ENCODE data around the gene BLOC1S5.

BLOC1S5 gene, protein sequence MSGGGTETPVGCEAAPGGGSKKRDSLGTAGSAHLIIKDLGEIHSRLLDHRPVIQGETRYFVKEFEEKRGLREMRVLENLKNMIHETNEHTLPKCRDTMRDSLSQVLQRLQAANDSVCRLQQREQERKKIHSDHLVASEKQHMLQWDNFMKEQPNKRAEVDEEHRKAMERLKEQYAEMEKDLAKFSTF

DNA sequence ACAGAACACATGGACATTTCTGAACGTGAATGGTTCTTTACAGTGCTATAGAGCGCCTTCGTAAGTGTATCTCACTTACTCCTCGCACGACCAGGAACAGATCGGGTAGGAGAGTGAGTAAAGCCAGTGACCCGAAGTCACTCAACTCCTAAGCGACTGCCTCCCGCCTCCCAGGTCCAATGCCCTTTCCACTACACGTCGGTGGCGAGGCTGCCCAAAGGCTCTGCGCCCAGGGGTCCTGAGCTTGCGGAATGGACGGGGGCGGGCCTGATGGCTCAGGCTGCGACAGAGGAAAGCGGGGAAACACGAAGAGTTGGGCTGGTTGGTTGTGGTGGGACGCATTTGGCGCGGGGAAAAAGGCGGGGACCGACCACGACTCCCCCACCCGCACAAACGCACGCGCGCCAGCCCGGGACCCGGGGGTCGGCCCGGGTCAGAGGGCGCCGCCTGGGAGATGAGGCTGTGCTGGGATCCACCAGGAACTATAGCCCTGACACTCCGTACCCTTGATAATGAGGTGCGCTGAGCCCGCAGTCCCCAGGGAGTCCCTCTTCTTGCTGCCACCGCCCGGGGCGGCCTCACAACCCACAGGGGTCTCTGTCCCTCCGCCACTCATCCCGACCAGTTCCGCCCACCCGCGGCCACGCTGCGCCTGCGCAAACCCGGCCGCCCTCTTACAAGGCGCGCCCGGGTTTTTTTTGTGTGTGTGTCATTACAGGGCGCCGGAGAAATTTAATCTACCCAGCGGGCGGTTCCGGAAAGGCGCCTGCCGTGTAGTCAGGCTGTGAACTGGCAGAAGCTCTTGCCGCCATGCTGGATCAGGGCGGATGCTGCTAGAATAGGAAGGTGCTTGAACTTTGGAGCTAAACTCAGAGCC, at the start of gene BLOC1S5:
TSS of gene BLOC1S5 (minus strand) at position 629 of the 877 bp plus-strand sequence. CDS start at position 616, 13 bp downstream.
- TF ChIP-seq, protein P1, sequence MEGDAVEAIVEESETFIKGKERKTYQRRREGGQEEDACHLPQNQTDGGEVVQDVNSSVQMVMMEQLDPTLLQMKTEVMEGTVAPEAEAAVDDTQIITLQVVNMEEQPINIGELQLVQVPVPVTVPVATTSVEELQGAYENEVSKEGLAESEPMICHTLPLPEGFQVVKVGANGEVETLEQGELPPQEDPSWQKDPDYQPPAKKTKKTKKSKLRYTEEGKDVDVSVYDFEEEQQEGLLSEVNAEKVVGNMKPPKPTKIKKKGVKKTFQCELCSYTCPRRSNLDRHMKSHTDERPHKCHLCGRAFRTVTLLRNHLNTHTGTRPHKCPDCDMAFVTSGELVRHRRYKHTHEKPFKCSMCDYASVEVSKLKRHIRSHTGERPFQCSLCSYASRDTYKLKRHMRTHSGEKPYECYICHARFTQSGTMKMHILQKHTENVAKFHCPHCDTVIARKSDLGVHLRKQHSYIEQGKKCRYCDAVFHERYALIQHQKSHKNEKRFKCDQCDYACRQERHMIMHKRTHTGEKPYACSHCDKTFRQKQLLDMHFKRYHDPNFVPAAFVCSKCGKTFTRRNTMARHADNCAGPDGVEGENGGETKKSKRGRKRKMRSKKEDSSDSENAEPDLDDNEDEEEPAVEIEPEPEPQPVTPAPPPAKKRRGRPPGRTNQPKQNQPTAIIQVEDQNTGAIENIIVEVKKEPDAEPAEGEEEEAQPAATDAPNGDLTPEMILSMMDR (IDR thresholded peaks at IDR 0.05; ENCODE audit: insufficient read depth, low read length, missing control alignments) = peak; percentile 8
- ChIA-PET POLR2A (interaction anchor here (0.9 to 1.4 kb wide), 2 partner anchors 16 to 333 kb away, joined by 3 read pairs; no protein-coding TSS in a partner anchor), CTCF (interaction anchor here (0.6 to 2.3 kb wide), 5 partner anchors 21 to 341 kb away, joined by 3 to 14 read pairs (median 3); no protein-coding TSS in a partner anchor)
- H3K4me3 ChIP-seq (ENCODE audit: low read depth, low read length) = peak within 1 kb of the TSS; percentile 93
- peak; percentile 79 for DNase-seq (ENCODE audit: low read depth, low spot score)

DNA sequence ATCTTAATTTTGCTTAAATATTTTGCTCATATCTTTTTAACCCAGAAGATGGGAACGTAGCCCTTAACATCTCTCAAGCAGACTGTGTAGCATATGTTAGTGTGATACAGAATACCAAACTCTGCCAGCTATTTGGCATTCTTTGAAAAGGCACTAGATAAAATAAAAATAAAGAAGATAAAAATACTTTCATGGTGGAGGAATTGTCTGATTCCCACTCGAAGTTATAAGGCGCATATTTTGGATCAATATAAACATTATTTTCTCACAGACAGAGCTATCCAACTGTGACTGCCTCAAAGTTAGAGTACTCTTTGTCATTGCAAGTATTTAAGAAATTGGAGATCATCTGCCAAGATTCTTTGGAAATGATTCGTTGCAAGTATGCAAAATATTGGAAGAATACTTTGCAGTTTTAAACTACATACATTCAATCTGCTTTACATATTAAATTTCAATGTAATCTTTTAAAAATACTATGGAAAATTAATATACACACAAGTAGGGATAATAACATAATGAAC, 49.0 kb upstream of the BLOC1S5 start:
- ChIA-PET CTCF (interaction anchor here (1.6 to 2.3 kb wide), 2 partner anchors 18 to 107 kb away, joined by 11 read pairs; no protein-coding TSS in a partner anchor), POLR2A (interaction anchor here (1.3 kb wide), 1 partner anchor 11 kb away, joined by 4 read pairs; the partner anchor contains the start of gene EEF1E1)
- TF ChIP-seq, protein P1 (IDR thresholded peaks at IDR 0.05; ENCODE audit: insufficient read depth, low read length, missing control alignments) = no peak
- peak; percentile 23 for DNase-seq (ENCODE audit: low read depth, low spot score)
- no peak overlapping the region for H3K4me3 ChIP-seq (ENCODE audit: low read depth, low read length)

DNA sequence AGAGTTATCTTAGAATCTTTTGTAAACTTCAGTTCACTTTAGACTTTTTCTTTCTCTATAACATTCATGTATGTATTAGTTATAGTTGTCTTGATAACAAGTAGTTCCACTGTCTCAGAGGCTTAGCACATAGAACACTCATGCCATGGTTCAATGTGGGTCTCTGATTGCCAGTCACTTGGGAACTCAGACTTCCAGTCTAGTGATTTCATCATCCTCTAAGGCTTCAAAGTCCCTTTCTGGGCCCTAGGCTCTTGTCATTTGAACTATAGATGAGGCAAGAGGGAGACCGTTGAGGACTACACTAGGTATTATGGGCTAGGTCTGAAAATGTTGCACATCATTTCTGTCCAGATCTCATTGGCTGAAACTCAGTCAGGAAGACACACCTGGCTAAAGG, 46.5 kb upstream of the BLOC1S5 start:
- ChIA-PET POLR2A (interaction anchor here (0.6 kb wide), 1 partner anchor 383 kb away, joined by 3 read pairs; no protein-coding TSS in a partner anchor), CTCF (interaction anchor here (0.8 to 1.1 kb wide), 2 partner anchors 21 to 108 kb away, joined by 3 to 4 read pairs; no protein-coding TSS in a partner anchor)
- no peak overlapping the region for H3K4me3 ChIP-seq (ENCODE audit: low read depth, low read length)
- no peak for DNase-seq (ENCODE audit: low read depth, low spot score)
- TF ChIP-seq, protein P1 (IDR thresholded peaks at IDR 0.05; ENCODE audit: insufficient read depth, low read length, missing control alignments) = no peak

DNA sequence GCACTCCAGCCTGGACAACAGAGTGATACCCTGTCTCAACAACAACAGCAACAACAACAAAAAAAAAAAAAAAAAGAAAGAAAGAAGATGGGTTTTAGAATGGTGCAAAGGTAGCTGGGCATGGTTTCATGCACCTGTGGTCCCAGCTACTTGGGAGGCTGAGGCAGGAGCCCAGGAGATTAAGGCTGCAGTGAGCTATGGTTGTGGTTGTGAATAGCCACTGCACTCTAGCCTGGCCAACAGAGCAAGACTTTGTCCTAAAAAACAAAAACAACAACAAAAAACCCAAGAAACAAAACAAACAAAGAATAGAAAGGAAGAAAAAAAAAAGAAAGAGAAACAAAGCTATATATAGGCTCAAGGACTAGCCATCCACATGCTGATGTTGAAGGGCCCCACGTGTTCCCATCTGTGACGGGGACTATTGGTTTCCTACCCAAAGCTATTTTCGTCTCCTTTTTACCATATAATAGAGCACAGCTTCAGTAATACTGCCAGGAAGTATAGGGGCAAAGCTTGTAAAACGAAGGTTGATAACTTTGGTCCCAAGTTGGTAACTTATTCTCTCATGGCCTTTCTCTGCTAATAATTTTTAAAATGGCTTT, 46.0 kb upstream of the BLOC1S5 start:
- TF ChIP-seq, protein P1 (IDR thresholded peaks at IDR 0.05; ENCODE audit: insufficient read depth, low read length, missing control alignments) = no peak
- H3K4me3 ChIP-seq (ENCODE audit: low read depth, low read length) = no peak overlapping the region
- POLR2A ChIA-PET = interaction anchor here (0.6 kb wide), 1 partner anchor 383 kb away, joined by 3 read pairs; no protein-coding TSS in a partner anchor
- CTCF ChIA-PET = interaction anchor here (0.8 to 1.1 kb wide), 2 partner anchors 21 to 109 kb away, joined by 3 to 4 read pairs; no protein-coding TSS in a partner anchor
- DNase-seq (ENCODE audit: low read depth, low spot score) = no peak

DNA sequence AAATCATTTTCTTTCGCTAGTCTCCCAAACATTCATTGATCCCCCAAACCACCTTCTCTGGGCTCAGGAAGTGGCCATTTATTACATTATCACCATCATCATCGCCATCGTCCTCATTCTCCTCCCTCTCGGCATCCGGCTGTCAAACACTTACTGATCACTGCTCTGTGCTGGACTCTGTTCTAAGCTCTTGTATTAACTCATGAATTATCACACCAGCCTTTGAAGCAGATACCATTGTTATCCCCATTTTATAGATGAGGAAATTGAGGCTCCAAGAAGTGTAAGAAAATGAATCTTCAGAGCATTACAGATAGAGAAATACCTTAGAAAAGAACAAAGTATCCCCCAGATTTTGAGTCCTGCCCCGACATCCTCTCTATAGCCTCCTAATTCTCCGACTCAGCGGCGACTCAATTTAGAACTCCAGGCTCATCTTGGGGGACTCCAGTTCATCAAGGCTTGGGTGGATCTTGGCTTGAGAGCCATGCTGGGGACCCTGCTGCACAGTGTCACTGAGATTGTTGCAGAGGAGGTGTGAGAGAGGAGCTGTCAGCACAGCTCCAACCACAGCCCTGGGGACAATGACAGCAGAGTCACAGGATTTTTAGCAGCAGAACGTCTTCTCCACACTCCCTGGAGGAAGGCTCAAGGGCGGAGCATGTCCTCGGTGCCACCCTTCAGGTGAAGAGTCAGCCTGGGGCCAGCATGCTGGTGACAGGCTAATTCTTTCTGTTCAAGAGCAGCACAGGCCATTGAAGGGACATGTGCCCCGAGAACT, 44.8 kb upstream of the BLOC1S5 start:
- DNase-seq (ENCODE audit: low read depth, low spot score) = no peak
- H3K4me3 ChIP-seq (ENCODE audit: low read depth, low read length) = no peak overlapping the region
- TF ChIP-seq, protein P1 (IDR thresholded peaks at IDR 0.05; ENCODE audit: insufficient read depth, low read length, missing control alignments) = no peak
- ChIA-PET CTCF (interaction anchor here (0.8 to 2.7 kb wide), 3 partner anchors 22 to 110 kb away, joined by 3 to 13 read pairs (median 4); no protein-coding TSS in a partner anchor), POLR2A (no interaction called here)

Data from AG04449 (cell line).